Endothelial cell of umbilical vein (primary cell): ENCODE measurements around the gene CXCR5. TPM values are rescaled to one million over a fixed set of nuclear protein-coding genes. Genes with fewer than 3 reads are reported as not detected.
A peak's percentile ranks its signal among the peaks of the same experiment; 100 is the strongest.

Experiments used
- BruUV-seq: library from RNA; stranded (reverse); fragments of 400-500 nt; replicated peaks from 2 replicates; lab custom pipeline; 2021; lab: Mats Ljungman, UMichigan
- CTCF ChIA-PET: fragments of 300-600, 350-600 bp; sonication (Branson Sonifier 250); formaldehyde crosslinking; loops from one replicate; lab custom pipeline; 2021; ENCODE audit warnings: antibody characterized with exemption, inconsistent platforms; lab: Charles Lee
- POLR2A ChIA-PET: fragments of 300-600, 350-600 bp; sonication (Branson Sonifier 250); formaldehyde crosslinking; loops from one replicate; lab custom pipeline; 2021; ENCODE audit warnings: antibody characterized with exemption, inconsistent platforms; lab: Charles Lee
- DNase-seq: peaks from one replicate; pipeline ENCODE4 v3.0.0-alpha.2; 2011; ENCODE audit warnings: low read depth, low spot score
- FAIRE-seq: peaks from 2 replicates; lab custom pipeline; 2011; peaks lifted over from hg19 to GRCh38; lab: Jason Lieb, UNC
- H2AFZ ChIP-seq: 2 replicates; pipeline ENCODE4 v1.6.0; 2012; ENCODE audit warnings: low read depth, low read length, control low read depth, inconsistent platforms
- H3K27ac ChIP-seq: 2 replicates; pipeline ENCODE4 v1.5.1; 2011; ENCODE audit warnings: low read depth, mild to moderate bottlenecking, control low read depth, low read length, moderate library complexity; ENCODE audit not compliant: insufficient read depth
- H3K27me3 ChIP-seq, 2 experiments: 2 replicates each; pipeline versions ENCODE4 v1.6.0 to v1.6.1; 2011; ENCODE audit warnings: low read length in 2 of 2, mixed read lengths in 1 of 2; ENCODE audit not compliant: control insufficient read depth in 2 of 2, insufficient read depth in 2 of 2
- H3K36me3 ChIP-seq, 2 experiments: 2 replicates in 1 of 2; 3 replicates in 1 of 2; pipeline ENCODE4 v1.5.1; 2011; ENCODE audit warnings: low read length in 2 of 2, mild to moderate bottlenecking in 1 of 2, moderate library complexity in 1 of 2; ENCODE audit not compliant: control insufficient read depth in 2 of 2, insufficient read depth in 2 of 2; ENCODE audit errors: extremely low read depth in 1 of 2
- H3K4me1 ChIP-seq: 3 replicates; pipeline ENCODE4 v1.5.1; 2011; ENCODE audit warnings: mild to moderate bottlenecking, low read length; ENCODE audit not compliant: control insufficient read depth, insufficient read depth; ENCODE audit errors: extremely low read depth
- H3K4me2 ChIP-seq: 2 replicates; pipeline ENCODE4 v1.6.1; 2011; ENCODE audit warnings: low read length, control low read depth, mixed read lengths; ENCODE audit not compliant: insufficient read depth
- H3K4me3 ChIP-seq, 3 experiments: fragments of 200-600 bp in 1 of 3; sonication (generic), shearing (Covaris generic) in 1 of 3; replicated peaks in 1 of 3; 2 replicates each; pipeline ENCODE4 v1.5.1; 2011 to 2016; ENCODE audit warnings: control low read depth in 3 of 3, low read length in 3 of 3, mild to moderate bottlenecking in 2 of 3, inconsistent platforms in 1 of 3, low read depth in 1 of 3, moderate library complexity in 1 of 3; ENCODE audit not compliant: insufficient read depth in 1 of 3
- H3K79me2 ChIP-seq: 2 replicates; pipeline ENCODE4 v1.6.0; 2012; ENCODE audit warnings: low read length, inconsistent platforms; ENCODE audit not compliant: control insufficient read depth, insufficient read depth
- H3K9ac ChIP-seq: replicated peaks from 2 replicates; pipeline ENCODE3; 2011; ENCODE audit warnings: low read length, control low read depth; ENCODE audit not compliant: insufficient read depth; ENCODE audit errors: extremely low read depth
- H3K9me1 ChIP-seq: replicated peaks from 3 replicates; pipeline ENCODE4 v1.6.0; 2011; ENCODE audit warnings: mild to moderate bottlenecking, low read length; ENCODE audit not compliant: control insufficient read depth, insufficient read depth; ENCODE audit errors: extremely low read depth
- H3K9me3 ChIP-seq: replicated peaks from 2 replicates; pipeline ENCODE4 v1.5.1; 2012; ENCODE audit warnings: low read length, inconsistent platforms; ENCODE audit not compliant: control insufficient read depth, insufficient read depth
- H4K20me1 ChIP-seq: replicated peaks from 2 replicates; pipeline ENCODE3; 2011; ENCODE audit warnings: mild to moderate bottlenecking, low read length; ENCODE audit not compliant: control insufficient read depth, insufficient read depth; ENCODE audit errors: extremely low read depth
- CTCF ChIP-seq, 2 donors: IDR thresholded peaks; 1 replicate in 1 of 2; 2 replicates in 1 of 2; pipeline ENCODE4 v1.5.1; 2011; ENCODE audit warnings: low read length in 2 of 2, mild to moderate bottlenecking in 2 of 2, moderate library complexity in 2 of 2, control low read depth in 1 of 2, inconsistent platforms in 1 of 2, low read depth in 1 of 2; ENCODE audit not compliant: insufficient read depth in 1 of 2; ENCODE audit errors: extremely low read depth in 1 of 2
- EZH2 ChIP-seq: IDR thresholded peaks from 2 replicates; pipeline ENCODE4 v1.6.1; 2012; ENCODE audit warnings: borderline replicate concordance, low read depth, mild to moderate bottlenecking, moderate library complexity, low read length, inconsistent platforms; ENCODE audit not compliant: severe bottlenecking
- FOS ChIP-seq: IDR thresholded peaks from 2 replicates; pipeline ENCODE4 v1.6.1; 2011; ENCODE audit warnings: mild to moderate bottlenecking, low read length, moderate library complexity, borderline replicate concordance; ENCODE audit not compliant: insufficient read depth
- GATA2 ChIP-seq: IDR thresholded peaks from 2 replicates; pipeline ENCODE4 v1.7.0; 2011; ENCODE audit warnings: low read depth, mild to moderate bottlenecking, moderate library complexity, mixed read lengths, low read length; ENCODE audit not compliant: insufficient read length, insufficient read depth
- JUN ChIP-seq: IDR thresholded peaks from 2 replicates; pipeline ENCODE4 v1.6.1; 2011; ENCODE audit warnings: borderline replicate concordance, low read depth; ENCODE audit not compliant: insufficient read length, insufficient read depth
- MAX ChIP-seq: IDR thresholded peaks from 2 replicates; pipeline ENCODE4 v1.6.1; 2011; ENCODE audit not compliant: insufficient read depth, insufficient read length
- MYC ChIP-seq: IDR thresholded peaks from one replicate; pipeline ENCODE4 v1.6.1; 2011; ENCODE audit warnings: mild to moderate bottlenecking, low read depth, low read length
- POLR2A ChIP-seq: IDR thresholded peaks from 2 replicates; pipeline ENCODE4 v1.6.1; 2012; ENCODE audit warnings: low read depth, mild to moderate bottlenecking, control low read depth, low read length
- POLR2AphosphoS5 ChIP-seq: IDR thresholded peaks from 2 replicates; pipeline ENCODE4 v1.6.1; 2012; ENCODE audit warnings: low read depth, mild to moderate bottlenecking, control low read depth, low read length, moderate library complexity; ENCODE audit not compliant: insufficient read depth
- dilution Hi-C: fragments of 300-500 bp; cut with MboI; formaldehyde crosslinking; loops from one replicate; pipeline ENCODE4 v1.15.0; 2019; ENCODE audit warnings: low sequenced_read_pairs; ENCODE audit not compliant: extremely low pct_ligation_motif_present
- intact Hi-C: fragments of 100-400 bp; cut with micrococcal nuclease; formaldehyde crosslinking; loops from one replicate; pipeline ENCODE4 v1.10.0; 2022
- polyA plus RNA-seq, 4 experiments: library from polyadenylated mRNA; depleted of rRNA in 3 of 4; stranded (reverse) in 3 of 4; unstranded in 1 of 4; fragments of >200 nt; gene quantifications; 2 replicates each; pipeline versions ENCODE4 v1.2.1 to v1.2.3, GENCODE V29; 2011 to 2012; ENCODE audit warnings: missing spikeins in 1 of 4
- total RNA-seq: library from RNA; stranded (reverse); gene quantifications from 2 replicates; pipeline ENCODE4 v1.2.3, GENCODE V29; 2021

The CXCR5 gene
- total and polyA plus RNA-seq, 2 donors (not counting 3 experiments of a cell fraction or from before 2014, with no cell fraction given), result not detected

DNA sequence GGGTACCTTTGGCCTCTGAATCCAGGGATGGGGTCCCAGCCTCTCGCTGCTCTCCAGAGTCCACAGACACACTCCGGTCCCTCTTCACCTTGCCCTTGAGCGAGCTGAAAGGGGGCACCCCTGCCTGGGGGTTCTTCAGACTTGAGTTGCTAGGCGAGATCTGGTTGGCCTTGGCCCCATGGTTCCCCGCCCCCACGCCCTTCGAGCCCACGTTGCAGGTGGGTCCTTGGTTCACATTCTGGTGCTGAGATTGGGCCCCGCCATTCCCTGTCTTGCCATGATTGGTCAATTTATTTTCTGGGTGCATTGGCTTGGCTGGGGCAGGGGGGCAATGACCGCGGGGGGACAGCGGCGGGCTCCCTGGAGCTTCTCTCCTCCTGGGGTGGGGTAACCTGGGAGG is 24.6 kb downstream of the CXCR5 start:
- Histone ChIP-seq H3K4me1 (peaks cover 39% of the 10 kb centered on the region), H3K9ac (no peak overlapping the region), H2AFZ (no peak overlapping the region), H3K79me2 (peaks cover 4% of the 10 kb centered on the region), H4K20me1 (no peaks in the 10 kb centered on the region), H3K27ac (no peak overlapping the region), H3K27me3 (no peaks in the 10 kb centered on the region), H3K9me1 (no peaks in the 10 kb centered on the region), H3K9me3 (no peaks in the 10 kb centered on the region), H3K4me2 (no peak overlapping the region), H3K36me3 (peaks cover 2 to 17% of the 10 kb centered on the region in 2 experiments), H3K4me3 (no peak overlapping the region)
- no peak for TF ChIP-seq FOS
- TF ChIP-seq EZH2, result no peak
- no peak for TF ChIP-seq POLR2A
- dilution Hi-C loops, result no loop called here
- intact Hi-C loops, result no loop called here
- DNase-seq, result no peak
- FAIRE-seq, result no peak
- no TSS peak for BruUV-seq
- ChIA-PET CTCF (interaction anchor here (1.5 to 10.0 kb wide), 3 partner anchors 13 to 48 kb away, joined by 5 to 330 read pairs (median 12); partner anchors contain the start of genes BCL9L and UPK2), POLR2A (interaction anchor here (6.3 kb wide), 1 partner anchor 17 kb away, joined by 52 read pairs; the partner anchor contains the start of gene BCL9L)

DNA sequence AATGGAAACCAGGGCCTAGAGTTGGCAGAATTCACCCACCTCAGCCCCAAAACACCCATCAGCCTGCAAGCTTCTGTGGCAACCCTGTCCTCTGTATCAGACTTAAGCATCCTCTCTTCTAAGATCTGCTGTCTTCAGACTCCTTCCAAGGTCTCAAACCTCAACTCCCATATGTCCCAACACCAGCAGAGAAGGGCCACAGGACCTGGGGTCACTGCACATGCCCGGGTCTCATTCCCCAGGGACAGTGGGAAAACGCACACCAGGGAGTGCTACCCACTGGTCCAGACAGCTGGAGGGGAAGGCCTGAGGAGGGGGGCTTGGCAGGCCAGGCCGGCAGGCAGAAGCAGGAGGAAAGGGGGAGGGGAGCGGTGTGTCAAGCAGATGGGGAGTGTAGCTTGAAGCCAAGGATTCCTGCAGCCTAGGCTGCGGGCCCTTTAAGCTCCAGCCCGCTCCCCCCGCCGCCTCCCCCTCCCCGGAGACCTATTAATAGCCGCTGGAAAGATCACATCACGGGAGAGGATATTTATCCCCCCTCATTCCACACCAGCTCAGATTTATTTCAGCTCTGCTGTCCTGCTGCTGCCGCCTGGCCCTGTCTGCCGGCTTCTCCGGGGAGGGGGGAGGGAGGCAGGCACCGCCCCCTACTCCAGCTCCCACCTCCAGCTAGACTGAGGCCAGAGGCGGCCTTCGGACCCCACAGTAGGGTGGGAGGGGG is 25.4 kb downstream of the CXCR5 start:
- intact Hi-C loops (no loop called here), dilution Hi-C loops (no loop called here)
- no peaks in the 10 kb centered on the region for H4K20me1 ChIP-seq
- peaks cover 46% of the 10 kb centered on the region for H3K4me1 ChIP-seq
- CTCF ChIA-PET, result interaction anchor here (0.8 to 10.0 kb wide), 6 partner anchors 14 to 219 kb away, joined by 3 to 330 read pairs (median 4); partner anchors contain the start of genes BCL9L and UPK2
- H3K9me3 ChIP-seq, result no peaks in the 10 kb centered on the region
- no peak for TF ChIP-seq POLR2A
- no peak for TF ChIP-seq MYC
- TF ChIP-seq GATA2, result no peak
- no peak for TF ChIP-seq FOS
- TF ChIP-seq JUN, result no peak
- no peak for TF ChIP-seq EZH2
- TF ChIP-seq MAX, result no peak
- TF ChIP-seq POLR2AphosphoS5, result no peak
- no peak for TF ChIP-seq CTCF (IDR thresholded peaks at IDR 0.05; ENCODE audit: extremely low read depth in 1 of 2, insufficient read depth in 1 of 2, low read depth in 1 of 2, low read length in 2 of 2)
- peak; percentile 12 for FAIRE-seq
- H3K36me3 ChIP-seq, result peaks cover 2 to 15% of the 10 kb centered on the region in 2 experiments
- no peak overlapping the region for H2AFZ ChIP-seq
- POLR2A ChIA-PET, result interaction anchor here (6.3 kb wide), 1 partner anchor 16 kb away, joined by 52 read pairs; the partner anchor contains the start of gene BCL9L
- BruUV-seq, result no TSS peak
- H3K4me2 ChIP-seq, result peak overlapping the region; percentile 5
- peak overlapping the region; percentile 75 for H3K27ac ChIP-seq
- peak overlapping the region; percentile 51 for H3K9ac ChIP-seq
- DNase-seq, result peak; percentile 70
- H3K9me1 ChIP-seq, result no peaks in the 10 kb centered on the region
- H3K79me2 ChIP-seq, result peaks cover 6% of the 10 kb centered on the region
- H3K27me3 ChIP-seq, result no peaks in the 10 kb centered on the region
- no peak overlapping the region for H3K4me3 ChIP-seq
